Measurements from ENCODE around the gene IGSF23.

DNA sequence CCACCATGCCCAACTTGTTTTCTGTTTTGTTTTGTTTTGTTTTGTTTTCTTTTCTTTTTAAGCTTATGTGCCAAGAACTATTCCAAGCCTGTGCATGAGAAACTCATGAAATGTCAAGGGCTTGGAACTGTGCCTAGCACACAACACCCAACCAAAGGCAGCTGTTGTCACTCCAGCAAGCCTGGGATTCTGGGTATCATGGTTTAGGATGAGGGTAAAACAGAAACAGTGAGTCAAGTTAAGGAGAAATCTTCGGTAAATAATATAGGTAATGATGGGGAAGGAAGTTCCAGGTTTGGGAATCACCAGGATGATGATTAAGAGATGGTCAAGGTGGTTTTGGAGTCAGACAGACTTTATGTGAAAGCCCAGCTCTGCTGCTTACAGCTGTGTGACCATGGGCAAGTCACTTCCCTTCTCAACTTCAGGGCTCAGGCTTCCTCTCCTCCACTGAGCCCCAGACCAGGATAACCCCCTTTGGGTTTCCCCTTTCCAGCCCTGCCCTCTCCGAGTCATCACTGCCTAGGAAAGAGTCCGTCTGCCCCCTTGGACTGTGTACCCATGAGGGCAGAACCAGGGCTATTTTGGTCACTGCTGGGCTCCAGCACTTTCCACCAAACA, 35.4 kb downstream of the IGSF23 start:
- TF ChIP-seq, protein P1, sequence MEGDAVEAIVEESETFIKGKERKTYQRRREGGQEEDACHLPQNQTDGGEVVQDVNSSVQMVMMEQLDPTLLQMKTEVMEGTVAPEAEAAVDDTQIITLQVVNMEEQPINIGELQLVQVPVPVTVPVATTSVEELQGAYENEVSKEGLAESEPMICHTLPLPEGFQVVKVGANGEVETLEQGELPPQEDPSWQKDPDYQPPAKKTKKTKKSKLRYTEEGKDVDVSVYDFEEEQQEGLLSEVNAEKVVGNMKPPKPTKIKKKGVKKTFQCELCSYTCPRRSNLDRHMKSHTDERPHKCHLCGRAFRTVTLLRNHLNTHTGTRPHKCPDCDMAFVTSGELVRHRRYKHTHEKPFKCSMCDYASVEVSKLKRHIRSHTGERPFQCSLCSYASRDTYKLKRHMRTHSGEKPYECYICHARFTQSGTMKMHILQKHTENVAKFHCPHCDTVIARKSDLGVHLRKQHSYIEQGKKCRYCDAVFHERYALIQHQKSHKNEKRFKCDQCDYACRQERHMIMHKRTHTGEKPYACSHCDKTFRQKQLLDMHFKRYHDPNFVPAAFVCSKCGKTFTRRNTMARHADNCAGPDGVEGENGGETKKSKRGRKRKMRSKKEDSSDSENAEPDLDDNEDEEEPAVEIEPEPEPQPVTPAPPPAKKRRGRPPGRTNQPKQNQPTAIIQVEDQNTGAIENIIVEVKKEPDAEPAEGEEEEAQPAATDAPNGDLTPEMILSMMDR (IDR thresholded peaks at IDR 0.05), result no peak
- TF ChIP-seq POLR2A (IDR thresholded peaks at IDR 0.05), result no peak
